ENCODE measurements around the gene C1orf198. TPM values are rescaled to one million over a fixed set of nuclear protein-coding genes. Genes with fewer than 3 reads are reported as not detected.

C1orf198 gene
- total and polyA plus RNA-seq, 2 of the 8 experiments (the other 6 are each of a cell fraction or from before 2014, with no cell fraction given) = 30.6 to 45.0 TPM

- no peak overlapping the region for H3K14ac ChIP-seq (ENCODE audit: insufficient read length)
- H3K4me3 ChIP-seq (ENCODE audit: extremely low read depth in 1 of 4, insufficient read depth in 2 of 4, low read depth in 3 of 4, low read length in 4 of 4) = no peak overlapping the region
- H3K27ac ChIP-seq (ENCODE audit: low read depth, low read length) = no peak overlapping the region
- ChIA-PET CTCF (ENCODE audit: partially characterized antibody) (interaction anchor here (1.8 to 1.9 kb wide), 2 partner anchors 65 to 228 kb away, joined by 5 to 8 read pairs; no protein-coding TSS in a partner anchor), POLR2A (ENCODE audit: partially characterized antibody) (interaction anchor here (1.6 kb wide), 1 partner anchor 11 kb away, joined by 5 read pairs; no protein-coding TSS in a partner anchor)
- H3K79me1 ChIP-seq (ENCODE audit: low read depth, low read length) = peaks cover 2% of the 10 kb centered on the region; the same call in 1 of the 2 replicates
- H3K36me3 ChIP-seq (ENCODE audit: control insufficient read depth in 2 of 4, insufficient read depth in 4 of 4, low read length in 3 of 4) = no peaks in the 10 kb centered on the region
- peak overlapping the region in 1 of 4 experiments; percentile 36; a peak in 1 of 7 replicates for H3K9ac ChIP-seq (replicated peaks in 1 of 4; ENCODE audit: extremely low read depth in 1 of 4, low read depth in 3 of 4, low read length in 3 of 4)
- no peak overlapping the region for H2BK120ac ChIP-seq (replicated peaks; ENCODE audit: low read depth, low read length)
- peak overlapping the region; percentile 48 for H4K91ac ChIP-seq (replicated peaks; ENCODE audit: insufficient read length, low read length)
- H2BK20ac ChIP-seq (ENCODE audit: low read length) = no peak overlapping the region
- peak overlapping the region in 1 of 2 experiments; percentile 39; a peak in 1 of 4 replicates for H3K4me2 ChIP-seq (ENCODE audit: insufficient read depth in 1 of 2, low read depth in 2 of 2, low read length in 2 of 2)
- no peak overlapping the region for H3K56ac ChIP-seq (replicated peaks; ENCODE audit: insufficient read length, low read depth, low read length)
- H3K9me3 ChIP-seq (ENCODE audit: insufficient read depth in 2 of 2, low read depth in 1 of 2, low read length in 1 of 2) = no peaks in the 10 kb centered on the region
- H3K4me1 ChIP-seq (replicated peaks in 1 of 4; ENCODE audit: control insufficient read depth in 3 of 4, insufficient read depth in 4 of 4, low read length in 3 of 4) = peaks cover 2 to 17% (median 11%) of the 10 kb centered on the region in 4 experiments; a peak in 6 of 7 replicates
- no peak overlapping the region for H3K4ac ChIP-seq (replicated peaks; ENCODE audit: insufficient read length, low read depth, low read length)
- DNase-seq (ENCODE audit: low read depth in 1 of 2, low spot score in 2 of 2) (no peak), FAIRE-seq (no peak)
- no peak overlapping the region for H2AFZ ChIP-seq (ENCODE audit: low read length)
- no peak overlapping the region for H3K23ac ChIP-seq (ENCODE audit: insufficient read length)
- H4K8ac ChIP-seq (ENCODE audit: extremely low read depth, insufficient read depth, low read length) = peak overlapping the region; percentile 37; the same call in 1 of the 2 replicates
- peaks cover 5 to 13% of the 10 kb centered on the region in 2 experiments for H4K20me1 ChIP-seq (replicated peaks in 1 of 2; ENCODE audit: control insufficient read depth in 1 of 2, insufficient read depth in 2 of 2, low read length in 2 of 2)
- H4K5ac ChIP-seq (ENCODE audit: insufficient read length, low read depth, low read length) = no peak overlapping the region
- H2BK15ac ChIP-seq (ENCODE audit: low read length) = no peak overlapping the region
- H2BK5ac ChIP-seq (ENCODE audit: low read depth, low read length) = no peak overlapping the region
- H3K27me3 ChIP-seq (replicated peaks in 1 of 4; ENCODE audit: control insufficient read depth in 3 of 4, extremely low read depth in 1 of 4, insufficient read depth in 3 of 4, low read length in 3 of 4) = peaks cover 0 to 2% (median 0%) of the 10 kb centered on the region in 4 experiments; a peak in 2 of 7 replicates
- H3K23me2 ChIP-seq (ENCODE audit: low read depth, low read length) = peaks cover 4% of the 10 kb centered on the region
- H3K79me2 ChIP-seq (ENCODE audit: control insufficient read depth in 1 of 2, insufficient read depth in 2 of 2, low read length in 2 of 2) = peaks cover 0 to 83% of the 10 kb centered on the region in 2 experiments; a peak in 2 of 4 replicates
- no peak overlapping the region for H2AK5ac ChIP-seq (ENCODE audit: low read depth, low read length)
- no peak overlapping the region for H2BK12ac ChIP-seq (ENCODE audit: low read depth, low read length)
- H3K18ac ChIP-seq (ENCODE audit: extremely low read depth, low read length) = no peak overlapping the region; the same call in 1 of the 2 replicates
- WGBS, 2 experiments (ENCODE audit: extremely low coverage in 1 of 2, insufficient coverage in 1 of 2, insufficient read length in 1 of 2, insufficient replicate concordance in 2 of 2, low coverage in 1 of 2, low lambda C conversion rate in 2 of 2, missing lambda C conversion rate in 1 of 2) = 50% methylated on average over 6 of the region's 6 CpGs; no CpG with 5 or more reads in 1 of the 2 experiments
- TF ChIP-seq MAFK (IDR thresholded peaks at IDR 0.05; ENCODE audit: low read depth, low read length) = no peak
- TF ChIP-seq SP1 (IDR thresholded peaks at IDR 0.05; ENCODE audit: low read depth, low read length) = no peak
- TF ChIP-seq JUN (IDR thresholded peaks at IDR 0.05; ENCODE audit: low read depth, low read length) = no peak
- TF ChIP-seq SP2 (IDR thresholded peaks at IDR 0.05; ENCODE audit: low read length) = no peak
- TF ChIP-seq E2F6 (IDR thresholded peaks at IDR 0.05) = 0 out of 2 replicates have a peak, but pooled peaks have one; percentile 22
- peak; percentile 91 for TF ChIP-seq MAX (IDR thresholded peaks at IDR 0.05)
- no peak for TF ChIP-seq HDAC6 (IDR thresholded peaks at IDR 0.05; ENCODE audit: low read depth, low read length)
- no peak for TF ChIP-seq CBX5 (IDR thresholded peaks at IDR 0.05; ENCODE audit: low read depth, low read length)
Observed at GRCh38 chr1:230863449-230863848, 4.9 kb downstream of the C1orf198 start.
